HepG2 (cell line): ENCODE measurements around the gene PRKAB1. TPM values are rescaled to one million over a fixed set of nuclear protein-coding genes. Genes with fewer than 3 reads are reported as not detected.

Experiments
- EHMT2 ChIP-seq: fragments of 200-600 bp; sonication (generic); IDR thresholded peaks from 2 replicates; pipeline ENCODE4 v1.7.0; 2017; ENCODE audit warnings: antibody characterized with exemption, low read depth, low read length, borderline replicate concordance
- ELF3 ChIP-seq: IDR thresholded peaks from 2 replicates; pipeline ENCODE4 v1.6.1; 2016; ENCODE audit warnings: missing genetic modification reagents, missing compliant biosample characterization
- NCOA2 ChIP-seq: sonication (generic); formaldehyde crosslinking; IDR thresholded peaks from 2 replicates; pipeline ENCODE4 v1.8.0; 2022; ENCODE audit warnings: inconsistent platforms
- SAP130 ChIP-seq: IDR thresholded peaks from 2 replicates; pipeline ENCODE4 v1.6.1; 2016; ENCODE audit warnings: low read depth
- ZNF101 ChIP-seq: sonication (generic); formaldehyde crosslinking; IDR thresholded peaks from 2 replicates; pipeline ENCODE4 v1.4.0; 2020; ENCODE audit warnings: mild to moderate bottlenecking, low read depth, missing genetic modification reagents, borderline replicate concordance
- ZNF644 ChIP-seq: IDR thresholded peaks from 2 replicates; pipeline ENCODE4 v1.6.1; 2016; ENCODE audit warnings: low read depth
- polyA plus RNA-seq, 8 experiments: library from polyadenylated mRNA; depleted of rRNA in 3 of 8; stranded (reverse) in 7 of 8; unstranded in 1 of 8; fragments of >200 nt; fragmentation: Illumina TruSeq in 4 of 8; extraction: Trizol in 4 of 8; gene quantifications; 2 replicates each; pipeline versions ENCODE4 v1.2.1 to v1.2.3, GENCODE V29; 2011 to 2016; ENCODE audit warnings: low read depth in 4 of 8, missing spikeins in 1 of 8, mixed read lengths in 1 of 8; ENCODE audit not compliant: insufficient read depth in 1 of 8
- total RNA-seq, 5 experiments: library from RNA; depleted of rRNA; stranded (reverse); fragments of >200 nt; fragmentation: Illumina TruSeq; extraction: Trizol; gene quantifications; 2 replicates each; pipeline ENCODE4 v1.2.3, GENCODE V29; 2016; ENCODE audit warnings: low read depth in 1 of 5
- TF ChIP-seq, protein P1 (sequence below): IDR thresholded peaks from 2 replicates; pipeline ENCODE4 v1.4.0; 2020; ENCODE audit warnings: mild to moderate bottlenecking, missing genetic modification reagents
- TF ChIP-seq, protein P2 (sequence below): sonication (generic); formaldehyde crosslinking; IDR thresholded peaks from 2 replicates; pipeline ENCODE4 v1.5.0; 2020; ENCODE audit warnings: mild to moderate bottlenecking, missing genetic modification reagents, borderline replicate concordance
- TF ChIP-seq, protein P3 (sequence below): sonication (generic); formaldehyde crosslinking; IDR thresholded peaks from 2 replicates; pipeline ENCODE4 v1.4.0; 2020; ENCODE audit warnings: mild to moderate bottlenecking, missing genetic modification reagents, borderline replicate concordance
- TF ChIP-seq, protein P4 (sequence below): sonication (generic); formaldehyde crosslinking; IDR thresholded peaks from 2 replicates; pipeline ENCODE4 v1.5.0; 2020; ENCODE audit warnings: mild to moderate bottlenecking, missing genetic modification reagents, borderline replicate concordance

The PRKAB1 gene
- total and polyA plus RNA-seq, 2 of the 13 experiments (the other 11 are each of a cell fraction or from before 2014, with no cell fraction given), result 28.4 to 35.5 TPM

DNA sequence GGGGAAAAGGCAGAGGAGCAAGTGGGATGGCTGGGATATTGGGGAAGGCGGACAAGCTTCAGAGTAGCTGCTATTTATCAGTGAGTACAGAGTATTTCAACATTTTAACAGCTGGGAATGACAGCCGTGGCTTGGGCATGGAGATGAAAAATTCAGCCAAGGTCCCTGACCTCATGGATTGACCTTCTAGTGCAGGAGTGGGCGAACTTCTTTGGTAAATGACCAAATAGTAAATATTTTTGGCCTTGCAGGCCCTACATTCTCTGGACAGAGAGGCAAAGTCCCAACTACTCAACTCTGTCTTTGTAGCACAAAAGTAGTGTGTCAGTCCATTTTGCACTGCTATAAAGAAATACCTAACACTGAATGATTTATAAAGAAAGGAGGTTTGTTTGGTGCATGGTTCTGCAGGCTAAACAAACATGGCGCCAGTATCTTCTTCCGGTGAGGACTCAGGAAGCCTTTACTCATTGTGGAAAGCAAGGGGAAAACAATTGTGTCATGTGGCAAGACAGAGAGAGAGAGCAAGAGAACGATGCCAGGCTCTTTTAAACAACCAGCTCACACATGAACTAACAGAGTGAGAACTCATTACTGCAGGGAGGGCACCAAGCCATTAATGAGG, 40.8 kb upstream of the PRKAB1 start (continued):
- TF ChIP-seq, protein P1, sequence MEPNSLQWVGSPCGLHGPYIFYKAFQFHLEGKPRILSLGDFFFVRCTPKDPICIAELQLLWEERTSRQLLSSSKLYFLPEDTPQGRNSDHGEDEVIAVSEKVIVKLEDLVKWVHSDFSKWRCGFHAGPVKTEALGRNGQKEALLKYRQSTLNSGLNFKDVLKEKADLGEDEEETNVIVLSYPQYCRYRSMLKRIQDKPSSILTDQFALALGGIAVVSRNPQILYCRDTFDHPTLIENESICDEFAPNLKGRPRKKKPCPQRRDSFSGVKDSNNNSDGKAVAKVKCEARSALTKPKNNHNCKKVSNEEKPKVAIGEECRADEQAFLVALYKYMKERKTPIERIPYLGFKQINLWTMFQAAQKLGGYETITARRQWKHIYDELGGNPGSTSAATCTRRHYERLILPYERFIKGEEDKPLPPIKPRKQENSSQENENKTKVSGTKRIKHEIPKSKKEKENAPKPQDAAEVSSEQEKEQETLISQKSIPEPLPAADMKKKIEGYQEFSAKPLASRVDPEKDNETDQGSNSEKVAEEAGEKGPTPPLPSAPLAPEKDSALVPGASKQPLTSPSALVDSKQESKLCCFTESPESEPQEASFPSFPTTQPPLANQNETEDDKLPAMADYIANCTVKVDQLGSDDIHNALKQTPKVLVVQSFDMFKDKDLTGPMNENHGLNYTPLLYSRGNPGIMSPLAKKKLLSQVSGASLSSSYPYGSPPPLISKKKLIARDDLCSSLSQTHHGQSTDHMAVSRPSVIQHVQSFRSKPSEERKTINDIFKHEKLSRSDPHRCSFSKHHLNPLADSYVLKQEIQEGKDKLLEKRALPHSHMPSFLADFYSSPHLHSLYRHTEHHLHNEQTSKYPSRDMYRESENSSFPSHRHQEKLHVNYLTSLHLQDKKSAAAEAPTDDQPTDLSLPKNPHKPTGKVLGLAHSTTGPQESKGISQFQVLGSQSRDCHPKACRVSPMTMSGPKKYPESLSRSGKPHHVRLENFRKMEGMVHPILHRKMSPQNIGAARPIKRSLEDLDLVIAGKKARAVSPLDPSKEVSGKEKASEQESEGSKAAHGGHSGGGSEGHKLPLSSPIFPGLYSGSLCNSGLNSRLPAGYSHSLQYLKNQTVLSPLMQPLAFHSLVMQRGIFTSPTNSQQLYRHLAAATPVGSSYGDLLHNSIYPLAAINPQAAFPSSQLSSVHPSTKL (CRISPR knock-in tag), result peak; percentile 25; the same call in 1 of the 2 replicates
- TF ChIP-seq NCOA2 (0 out of 2 replicates have a peak, but pooled peaks have one; percentile 14), ZNF101 (CRISPR knock-in tag) (no peak), EHMT2 (peak; percentile 53; the same call in 1 of the 2 replicates), ELF3 (CRISPR knock-in tag) (no peak), ZNF644 (CRISPR knock-in tag) (peak; percentile 53; the same call in 1 of the 2 replicates), SAP130 (CRISPR knock-in tag) (peak; percentile 40; the same call in 1 of the 2 replicates)
- TF ChIP-seq, protein P2, sequence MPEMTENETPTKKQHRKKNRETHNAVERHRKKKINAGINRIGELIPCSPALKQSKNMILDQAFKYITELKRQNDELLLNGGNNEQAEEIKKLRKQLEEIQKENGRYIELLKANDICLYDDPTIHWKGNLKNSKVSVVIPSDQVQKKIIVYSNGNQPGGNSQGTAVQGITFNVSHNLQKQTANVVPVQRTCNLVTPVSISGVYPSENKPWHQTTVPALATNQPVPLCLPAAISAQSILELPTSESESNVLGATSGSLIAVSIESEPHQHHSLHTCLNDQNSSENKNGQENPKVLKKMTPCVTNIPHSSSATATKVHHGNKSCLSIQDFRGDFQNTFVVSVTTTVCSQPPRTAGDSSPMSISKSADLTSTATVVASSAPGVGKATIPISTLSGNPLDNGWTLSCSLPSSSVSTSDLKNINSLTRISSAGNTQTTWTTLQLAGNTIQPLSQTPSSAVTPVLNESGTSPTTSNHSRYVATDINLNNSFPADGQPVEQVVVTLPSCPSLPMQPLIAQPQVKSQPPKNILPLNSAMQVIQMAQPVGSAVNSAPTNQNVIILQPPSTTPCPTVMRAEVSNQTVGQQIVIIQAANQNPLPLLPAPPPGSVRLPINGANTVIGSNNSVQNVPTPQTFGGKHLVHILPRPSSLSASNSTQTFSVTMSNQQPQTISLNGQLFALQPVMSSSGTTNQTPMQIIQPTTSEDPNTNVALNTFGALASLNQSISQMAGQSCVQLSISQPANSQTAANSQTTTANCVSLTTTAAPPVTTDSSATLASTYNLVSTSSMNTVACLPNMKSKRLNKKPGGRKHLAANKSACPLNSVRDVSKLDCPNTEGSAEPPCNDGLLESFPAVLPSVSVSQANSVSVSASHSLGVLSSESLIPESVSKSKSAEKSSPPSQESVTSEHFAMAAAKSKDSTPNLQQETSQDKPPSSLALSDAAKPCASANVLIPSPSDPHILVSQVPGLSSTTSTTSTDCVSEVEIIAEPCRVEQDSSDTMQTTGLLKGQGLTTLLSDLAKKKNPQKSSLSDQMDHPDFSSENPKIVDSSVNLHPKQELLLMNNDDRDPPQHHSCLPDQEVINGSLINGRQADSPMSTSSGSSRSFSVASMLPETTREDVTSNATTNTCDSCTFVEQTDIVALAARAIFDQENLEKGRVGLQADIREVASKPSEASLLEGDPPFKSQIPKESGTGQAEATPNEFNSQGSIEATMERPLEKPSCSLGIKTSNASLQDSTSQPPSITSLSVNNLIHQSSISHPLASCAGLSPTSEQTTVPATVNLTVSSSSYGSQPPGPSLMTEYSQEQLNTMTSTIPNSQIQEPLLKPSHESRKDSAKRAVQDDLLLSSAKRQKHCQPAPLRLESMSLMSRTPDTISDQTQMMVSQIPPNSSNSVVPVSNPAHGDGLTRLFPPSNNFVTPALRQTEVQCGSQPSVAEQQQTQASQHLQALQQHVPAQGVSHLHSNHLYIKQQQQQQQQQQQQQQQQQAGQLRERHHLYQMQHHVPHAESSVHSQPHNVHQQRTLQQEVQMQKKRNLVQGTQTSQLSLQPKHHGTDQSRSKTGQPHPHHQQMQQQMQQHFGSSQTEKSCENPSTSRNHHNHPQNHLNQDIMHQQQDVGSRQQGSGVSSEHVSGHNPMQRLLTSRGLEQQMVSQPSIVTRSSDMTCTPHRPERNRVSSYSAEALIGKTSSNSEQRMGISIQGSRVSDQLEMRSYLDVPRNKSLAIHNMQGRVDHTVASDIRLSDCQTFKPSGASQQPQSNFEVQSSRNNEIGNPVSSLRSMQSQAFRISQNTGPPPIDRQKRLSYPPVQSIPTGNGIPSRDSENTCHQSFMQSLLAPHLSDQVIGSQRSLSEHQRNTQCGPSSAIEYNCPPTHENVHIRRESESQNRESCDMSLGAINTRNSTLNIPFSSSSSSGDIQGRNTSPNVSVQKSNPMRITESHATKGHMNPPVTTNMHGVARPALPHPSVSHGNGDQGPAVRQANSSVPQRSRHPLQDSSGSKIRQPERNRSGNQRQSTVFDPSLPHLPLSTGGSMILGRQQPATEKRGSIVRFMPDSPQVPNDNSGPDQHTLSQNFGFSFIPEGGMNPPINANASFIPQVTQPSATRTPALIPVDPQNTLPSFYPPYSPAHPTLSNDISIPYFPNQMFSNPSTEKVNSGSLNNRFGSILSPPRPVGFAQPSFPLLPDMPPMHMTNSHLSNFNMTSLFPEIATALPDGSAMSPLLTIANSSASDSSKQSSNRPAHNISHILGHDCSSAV, result no peak
- TF ChIP-seq, protein P3, sequence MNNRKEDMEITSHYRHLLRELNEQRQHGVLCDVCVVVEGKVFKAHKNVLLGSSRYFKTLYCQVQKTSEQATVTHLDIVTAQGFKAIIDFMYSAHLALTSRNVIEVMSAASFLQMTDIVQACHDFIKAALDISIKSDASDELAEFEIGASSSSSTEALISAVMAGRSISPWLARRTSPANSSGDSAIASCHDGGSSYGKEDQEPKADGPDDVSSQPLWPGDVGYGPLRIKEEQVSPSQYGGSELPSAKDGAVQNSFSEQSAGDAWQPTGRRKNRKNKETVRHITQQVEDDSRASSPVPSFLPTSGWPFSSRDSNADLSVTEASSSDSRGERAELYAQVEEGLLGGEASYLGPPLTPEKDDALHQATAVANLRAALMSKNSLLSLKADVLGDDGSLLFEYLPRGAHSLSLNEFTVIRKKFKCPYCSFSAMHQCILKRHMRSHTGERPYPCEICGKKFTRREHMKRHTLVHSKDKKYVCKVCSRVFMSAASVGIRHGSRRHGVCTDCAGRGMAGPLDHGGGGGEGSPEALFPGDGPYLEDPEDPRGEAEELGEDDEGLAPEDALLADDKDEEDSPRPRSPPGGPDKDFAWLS (CRISPR knock-in tag), result no peak
- TF ChIP-seq, protein P4, sequence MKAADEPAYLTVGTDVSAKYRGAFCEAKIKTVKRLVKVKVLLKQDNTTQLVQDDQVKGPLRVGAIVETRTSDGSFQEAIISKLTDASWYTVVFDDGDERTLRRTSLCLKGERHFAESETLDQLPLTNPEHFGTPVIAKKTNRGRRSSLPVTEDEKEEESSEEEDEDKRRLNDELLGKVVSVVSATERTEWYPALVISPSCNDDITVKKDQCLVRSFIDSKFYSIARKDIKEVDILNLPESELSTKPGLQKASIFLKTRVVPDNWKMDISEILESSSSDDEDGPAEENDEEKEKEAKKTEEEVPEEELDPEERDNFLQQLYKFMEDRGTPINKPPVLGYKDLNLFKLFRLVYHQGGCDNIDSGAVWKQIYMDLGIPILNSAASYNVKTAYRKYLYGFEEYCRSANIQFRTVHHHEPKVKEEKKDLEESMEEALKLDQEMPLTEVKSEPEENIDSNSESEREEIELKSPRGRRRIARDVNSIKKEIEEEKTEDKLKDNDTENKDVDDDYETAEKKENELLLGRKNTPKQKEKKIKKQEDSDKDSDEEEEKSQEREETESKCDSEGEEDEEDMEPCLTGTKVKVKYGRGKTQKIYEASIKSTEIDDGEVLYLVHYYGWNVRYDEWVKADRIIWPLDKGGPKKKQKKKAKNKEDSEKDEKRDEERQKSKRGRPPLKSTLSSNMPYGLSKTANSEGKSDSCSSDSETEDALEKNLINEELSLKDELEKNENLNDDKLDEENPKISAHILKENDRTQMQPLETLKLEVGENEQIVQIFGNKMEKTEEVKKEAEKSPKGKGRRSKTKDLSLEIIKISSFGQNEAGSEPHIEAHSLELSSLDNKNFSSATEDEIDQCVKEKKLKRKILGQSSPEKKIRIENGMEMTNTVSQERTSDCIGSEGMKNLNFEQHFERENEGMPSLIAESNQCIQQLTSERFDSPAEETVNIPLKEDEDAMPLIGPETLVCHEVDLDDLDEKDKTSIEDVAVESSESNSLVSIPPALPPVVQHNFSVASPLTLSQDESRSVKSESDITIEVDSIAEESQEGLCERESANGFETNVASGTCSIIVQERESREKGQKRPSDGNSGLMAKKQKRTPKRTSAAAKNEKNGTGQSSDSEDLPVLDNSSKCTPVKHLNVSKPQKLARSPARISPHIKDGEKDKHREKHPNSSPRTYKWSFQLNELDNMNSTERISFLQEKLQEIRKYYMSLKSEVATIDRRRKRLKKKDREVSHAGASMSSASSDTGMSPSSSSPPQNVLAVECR (CRISPR knock-in tag), result peak; percentile 48; the same call in 1 of the 2 replicates
